Measurements from ENCODE around the gene ERBB4.
"Not testable (repeated sequence)": the region's sequence is repeated elsewhere in the genome, so short reads cannot be mapped to it uniquely, and the experiment has no call there.

ERBB4 gene

DNA sequence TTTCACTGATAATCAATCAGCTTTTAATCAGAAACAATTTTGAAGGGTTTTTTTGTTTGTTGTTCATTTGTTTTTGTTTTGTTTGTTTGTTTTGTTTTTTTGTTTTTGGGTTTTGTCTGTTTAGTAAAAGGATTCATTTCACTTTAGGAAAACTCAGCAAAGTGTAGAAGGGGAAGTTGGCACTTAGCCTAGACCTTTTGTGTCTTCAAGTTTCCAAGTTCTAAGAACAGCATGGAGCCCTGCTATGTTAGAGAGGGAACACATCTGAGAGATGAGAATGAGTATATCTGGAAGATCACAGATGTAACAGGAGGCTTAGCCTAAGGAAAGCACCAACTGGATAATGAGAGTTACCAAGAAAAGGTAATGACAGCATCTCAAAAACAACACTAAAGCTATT lies 501.5 kb downstream of the ERBB4 start:
- FAIRE-seq: no peak

DNA sequence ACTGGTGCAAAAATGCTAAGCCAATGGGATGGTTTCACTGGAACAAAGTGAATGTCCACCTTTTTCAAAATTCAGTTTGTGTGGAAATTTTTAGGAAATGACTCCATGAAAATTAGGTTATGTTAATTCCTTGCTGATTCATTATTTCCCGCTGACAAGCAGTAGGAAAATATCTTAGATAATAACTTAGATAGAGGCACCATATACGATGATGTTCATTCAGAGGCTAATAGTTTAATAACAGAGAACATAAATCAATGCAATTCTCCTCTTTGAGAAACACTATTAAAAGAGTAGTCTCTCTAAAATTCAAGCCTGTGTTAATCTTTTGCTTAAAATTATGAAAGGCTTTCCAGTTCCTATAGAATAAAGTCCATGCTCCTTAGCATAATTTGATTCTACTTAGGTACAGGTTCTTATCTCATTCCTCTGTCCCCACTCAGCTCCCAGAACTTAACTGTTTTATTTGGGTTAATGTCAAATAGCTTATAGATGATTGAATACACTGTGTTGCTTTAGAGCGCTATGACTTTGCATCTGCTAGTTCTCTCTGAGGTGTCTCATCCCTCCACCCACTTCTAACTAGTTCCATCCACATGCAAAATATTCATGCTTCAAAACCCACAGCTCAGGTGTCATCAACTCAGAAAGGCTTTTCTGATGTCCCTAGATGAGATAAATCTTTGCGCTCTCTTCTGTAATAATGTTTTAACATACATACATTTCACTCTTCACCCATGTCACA lies 503.6 kb downstream of the ERBB4 start:
- no peak for FAIRE-seq

DNA sequence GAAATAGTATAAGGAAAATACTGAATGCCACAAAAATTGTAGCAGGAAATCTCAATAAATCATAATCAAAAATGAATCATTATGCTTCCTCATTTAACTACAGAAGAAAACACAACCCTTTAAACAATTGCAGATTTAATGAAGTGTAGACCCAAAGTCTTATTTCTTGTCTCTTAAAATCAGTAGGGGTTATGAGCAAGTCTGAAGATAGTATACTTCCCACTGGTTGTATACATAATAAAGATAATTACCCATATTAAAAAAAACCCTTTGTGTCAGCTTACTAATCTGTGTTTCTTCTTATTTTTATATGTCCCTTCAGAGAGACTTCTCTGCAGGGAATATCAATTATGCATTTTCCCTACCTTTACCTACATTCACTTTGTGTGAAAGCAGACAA lies 504.7 kb downstream of the ERBB4 start:
- FAIRE-seq: no peak

DNA sequence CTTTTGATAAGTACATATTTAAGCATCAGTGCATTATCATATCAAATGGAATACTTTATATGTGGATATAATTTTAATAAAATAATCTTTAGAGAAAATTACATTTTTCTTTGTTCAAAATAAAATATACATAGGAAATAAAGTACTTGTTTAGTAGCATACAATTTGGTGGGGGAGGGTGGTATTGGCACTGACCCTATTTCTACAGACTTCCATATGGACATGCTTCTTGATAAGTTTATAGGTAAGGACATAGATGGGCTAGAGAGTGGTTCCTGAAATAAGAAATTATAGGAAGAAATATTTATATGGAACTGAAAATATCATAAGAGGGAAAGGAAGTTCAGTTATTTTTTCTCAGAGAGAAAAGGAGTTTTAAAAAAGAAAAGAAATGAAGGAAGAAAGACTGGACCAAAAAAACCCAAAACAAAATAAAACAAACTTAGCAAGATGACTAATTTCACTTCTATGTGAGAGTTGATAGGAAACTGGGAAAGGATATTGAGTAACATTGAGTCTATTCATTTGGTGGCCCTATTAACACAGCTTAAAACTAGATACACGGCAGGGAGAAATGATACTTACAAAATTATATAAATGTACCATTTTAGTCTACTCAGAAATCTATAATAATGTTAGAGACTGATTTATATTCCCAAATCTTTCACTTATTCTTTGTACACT lies 505.9 kb downstream of the ERBB4 start:
- FAIRE-seq: no peak

DNA sequence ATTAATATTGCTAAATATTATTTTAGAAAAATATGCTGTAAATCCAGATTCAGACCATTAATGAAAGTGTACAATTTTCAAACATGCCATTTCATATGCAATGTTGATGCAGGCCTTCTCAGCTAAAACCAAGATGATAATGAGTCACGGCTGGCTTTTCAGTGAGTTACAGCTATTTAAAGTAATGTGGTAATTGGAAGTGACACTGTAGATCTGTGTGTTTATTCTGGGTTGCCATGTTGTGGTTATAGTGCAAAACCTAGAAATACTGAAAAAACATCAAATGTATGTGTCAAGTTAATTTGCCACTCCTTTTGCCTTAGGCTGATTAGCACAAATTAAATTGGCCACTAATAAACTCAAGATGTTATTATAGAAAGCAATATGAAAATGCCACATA lies 506.6 kb downstream of the ERBB4 start:
- FAIRE-seq: no peak

DNA sequence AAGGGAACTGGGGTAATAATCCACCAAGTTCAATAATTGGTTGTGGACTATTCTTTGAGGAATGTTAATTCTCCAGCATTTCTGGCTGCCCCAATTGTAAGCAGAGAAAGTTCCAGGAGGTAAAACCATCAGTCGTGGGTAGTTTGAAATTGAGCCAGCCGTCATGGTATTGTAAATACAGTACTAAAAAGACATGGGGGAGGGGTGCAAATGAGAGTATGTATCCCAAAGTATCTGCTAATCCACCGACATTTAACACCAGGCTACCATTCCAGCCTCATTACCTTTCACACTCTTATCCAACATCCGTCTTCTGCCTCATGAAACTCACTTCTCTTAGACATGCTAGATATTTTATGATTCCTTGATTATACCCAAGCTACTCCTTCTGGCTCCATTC lies 507.9 kb downstream of the ERBB4 start:
- no peak for FAIRE-seq

DNA sequence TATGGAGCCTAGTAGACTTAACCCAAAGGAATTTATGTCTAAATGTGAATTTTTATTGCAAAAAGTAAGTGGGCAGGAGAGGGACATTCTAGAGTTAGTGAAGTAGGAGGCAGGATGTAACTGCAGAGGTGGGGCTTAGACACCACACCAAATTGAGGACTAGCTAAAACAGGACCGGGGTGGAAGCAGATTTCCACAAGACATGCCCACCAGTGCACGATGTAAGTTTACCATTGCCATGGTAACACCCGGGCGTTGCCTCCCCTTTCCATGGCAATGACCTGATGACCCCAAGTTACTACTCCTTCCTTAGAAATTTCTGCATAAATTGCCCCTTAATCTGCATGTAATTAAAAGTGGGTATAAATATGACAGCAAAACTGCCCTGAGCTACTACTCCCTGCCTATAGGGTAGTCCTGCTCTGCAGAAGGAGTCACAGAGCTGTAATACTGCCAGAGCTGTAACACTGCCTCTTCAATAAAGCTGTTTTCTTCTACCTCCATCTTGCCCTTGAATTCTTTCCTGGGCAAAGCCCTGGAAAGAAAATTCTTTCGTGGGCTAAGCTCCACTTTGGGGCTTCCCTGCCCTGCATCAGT lies 509.7 kb downstream of the ERBB4 start:
- FAIRE-seq: no peak

DNA sequence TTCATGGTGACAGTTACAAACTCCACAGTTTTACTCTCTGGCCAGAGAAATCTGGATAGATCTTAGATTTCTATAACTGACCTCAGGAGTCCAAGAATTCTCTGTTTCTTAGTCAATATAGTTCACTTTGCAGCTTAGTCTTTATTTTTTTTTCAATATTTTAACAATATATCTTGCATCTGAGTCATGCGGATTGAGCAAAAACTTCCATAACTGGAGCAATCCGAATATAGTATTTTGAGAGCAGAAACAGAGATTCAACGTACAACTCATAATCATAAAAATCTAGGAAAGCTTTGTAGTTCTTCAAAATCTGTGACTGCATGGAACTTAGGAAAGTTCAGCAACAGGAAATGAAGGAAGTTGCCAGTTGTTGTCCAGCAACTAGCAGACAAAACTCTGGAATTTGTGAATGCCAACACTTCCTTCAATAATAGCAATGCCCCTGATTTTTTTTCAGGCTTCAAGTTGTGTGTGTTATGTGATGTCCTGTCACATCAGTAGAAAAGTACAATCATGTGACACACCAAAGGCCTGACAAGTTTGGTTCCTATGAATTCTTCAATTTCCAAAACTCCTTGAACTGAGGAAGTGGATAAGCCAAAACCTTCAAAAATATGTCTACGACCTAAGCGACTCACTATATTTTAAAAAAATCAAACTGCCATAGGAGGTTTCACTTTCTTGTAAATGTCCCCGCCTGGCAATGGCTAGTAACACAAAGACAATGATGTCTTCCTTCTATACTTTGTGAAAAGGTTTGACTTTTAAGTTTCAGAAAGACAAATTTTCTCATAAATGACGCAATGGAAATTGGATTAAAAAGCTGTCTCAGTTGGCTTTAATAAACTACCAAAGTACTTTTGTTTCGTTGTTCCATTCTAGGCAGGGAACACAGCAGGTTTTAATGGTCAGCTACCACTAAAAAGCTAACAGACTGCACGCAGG lies 510.6 kb downstream of the ERBB4 start:
- FAIRE-seq: no peak

DNA sequence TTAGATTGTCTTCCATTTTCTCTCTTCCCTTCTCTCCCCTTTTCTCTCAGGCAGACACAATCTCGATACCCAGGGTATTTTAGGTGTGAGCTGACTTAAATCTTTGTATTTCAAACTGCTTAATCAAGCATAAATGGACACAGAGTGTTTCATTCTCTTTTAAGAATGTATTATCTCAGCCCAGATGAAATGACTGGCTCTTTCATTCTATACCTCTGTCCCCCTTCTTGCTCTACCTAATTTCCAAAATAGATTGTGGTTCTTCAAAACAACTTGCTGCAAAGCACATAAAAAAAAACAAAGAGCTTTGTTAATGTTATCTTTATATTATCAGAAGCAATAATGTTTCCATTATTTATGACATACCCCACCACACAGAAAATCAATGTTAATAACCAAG lies 514.6 kb downstream of the ERBB4 start:
- no peak for FAIRE-seq

DNA sequence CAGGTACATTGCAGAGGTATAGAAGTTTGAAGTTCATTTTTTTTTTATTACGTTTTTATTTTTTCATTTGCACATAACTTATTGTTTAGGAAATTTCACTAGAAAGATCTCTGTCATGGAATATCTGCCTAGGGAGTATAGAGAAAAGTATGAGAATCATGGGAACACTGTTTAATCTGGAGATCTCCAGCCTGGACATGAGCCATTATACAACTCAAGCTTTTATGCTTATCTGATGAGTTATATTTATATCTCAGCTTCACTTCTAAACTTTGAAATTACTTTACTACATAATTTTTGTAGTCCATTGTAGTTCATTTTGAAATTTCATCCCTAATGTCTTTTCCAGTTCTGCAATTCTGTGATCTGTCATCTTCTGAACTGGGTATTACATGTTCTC lies 515.6 kb downstream of the ERBB4 start:
- FAIRE-seq: no peak

DNA sequence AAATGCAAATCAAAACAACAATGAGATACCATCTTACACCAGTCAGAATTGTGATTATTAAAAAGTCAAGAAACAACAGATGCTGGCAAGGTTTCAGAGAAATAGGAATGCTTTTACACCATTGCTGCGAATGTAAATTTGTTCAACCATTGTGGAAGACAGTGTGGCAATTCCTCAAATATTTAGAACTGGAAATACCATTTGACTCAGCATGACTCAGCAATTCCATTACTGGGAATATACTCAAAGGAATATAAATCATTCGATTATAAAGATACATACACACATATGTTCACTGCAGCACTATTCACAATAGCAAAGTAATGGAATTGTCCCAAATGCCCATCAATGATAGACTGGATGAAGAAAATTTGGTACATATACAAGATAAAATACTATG lies 516.7 kb downstream of the ERBB4 start:
- no peak for FAIRE-seq

DNA sequence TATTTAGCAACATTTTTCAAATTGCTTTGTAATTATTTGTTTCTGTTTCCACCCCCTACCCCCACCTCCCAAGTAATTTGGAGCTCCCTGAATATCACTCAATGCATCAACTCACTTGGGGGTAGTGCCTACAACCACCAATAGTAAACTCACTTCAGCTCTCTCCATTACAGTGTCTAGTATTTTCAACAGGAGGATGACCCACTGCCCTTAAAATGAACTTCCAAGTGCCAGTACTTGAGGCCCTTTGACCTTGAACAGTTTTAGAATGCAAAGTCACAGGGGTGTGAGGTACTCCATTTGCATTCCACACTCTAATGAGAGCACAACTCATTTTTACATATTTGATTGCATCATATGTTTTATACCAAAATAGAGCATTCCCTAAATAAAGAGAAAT lies 523.0 kb downstream of the ERBB4 start:
- FAIRE-seq: no peak

DNA sequence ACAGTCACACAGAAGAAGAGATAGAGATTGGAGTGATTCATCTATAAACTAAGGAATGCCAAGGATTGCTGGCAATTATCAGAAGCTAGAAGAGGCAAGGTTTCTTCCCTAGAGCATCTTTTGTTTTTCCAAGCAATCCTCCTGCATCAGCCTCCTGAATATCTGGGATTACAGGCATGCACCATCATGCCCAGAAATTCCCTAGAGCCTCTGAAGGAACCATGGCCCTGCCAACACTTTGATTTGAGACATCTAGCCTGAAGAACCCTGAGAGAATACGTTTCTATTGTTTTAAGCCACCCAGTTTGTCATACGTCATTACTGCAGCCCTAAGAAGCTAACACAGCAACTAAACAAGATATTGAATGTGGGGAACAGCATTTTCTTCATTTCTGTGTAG lies 525.0 kb downstream of the ERBB4 start:
- FAIRE-seq: no peak

DNA sequence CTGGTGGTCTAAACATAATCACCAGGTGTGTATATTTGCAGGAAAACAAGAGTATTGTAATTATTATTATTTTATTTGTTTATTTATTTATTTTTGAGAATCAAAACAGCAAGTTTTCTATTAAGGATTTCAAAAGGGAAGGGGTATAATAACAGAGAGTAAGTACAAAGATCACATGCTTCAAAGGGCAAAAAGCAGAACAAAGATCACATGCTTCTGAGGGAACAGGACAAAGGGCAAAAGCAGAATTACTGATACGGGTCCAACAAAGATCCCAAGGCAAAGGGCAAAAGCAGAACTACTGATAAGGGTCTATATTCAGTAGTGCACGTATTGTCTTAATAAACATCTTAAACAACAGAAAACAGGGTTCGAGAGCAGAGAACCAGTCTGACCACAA lies 528.3 kb downstream of the ERBB4 start:
- not testable (repeated sequence) for FAIRE-seq

DNA sequence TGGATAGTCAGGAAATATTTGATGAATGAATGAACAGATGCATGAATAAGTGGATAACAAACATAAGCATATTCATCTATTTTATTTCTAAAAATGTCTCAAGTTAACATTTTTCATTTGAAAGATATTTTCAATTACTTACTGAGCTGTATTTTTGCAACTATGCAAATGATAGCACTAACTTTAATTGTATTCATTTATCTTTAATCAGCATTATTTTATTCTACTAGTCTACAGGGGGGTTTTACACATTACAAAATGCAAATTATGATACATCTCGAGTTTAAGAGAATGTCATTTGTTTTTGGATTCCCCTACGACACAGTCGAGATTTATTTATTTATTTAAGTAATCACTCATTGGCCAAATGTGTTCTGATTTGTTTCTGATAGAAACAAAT lies 530.6 kb downstream of the ERBB4 start:
- no peak for FAIRE-seq

DNA sequence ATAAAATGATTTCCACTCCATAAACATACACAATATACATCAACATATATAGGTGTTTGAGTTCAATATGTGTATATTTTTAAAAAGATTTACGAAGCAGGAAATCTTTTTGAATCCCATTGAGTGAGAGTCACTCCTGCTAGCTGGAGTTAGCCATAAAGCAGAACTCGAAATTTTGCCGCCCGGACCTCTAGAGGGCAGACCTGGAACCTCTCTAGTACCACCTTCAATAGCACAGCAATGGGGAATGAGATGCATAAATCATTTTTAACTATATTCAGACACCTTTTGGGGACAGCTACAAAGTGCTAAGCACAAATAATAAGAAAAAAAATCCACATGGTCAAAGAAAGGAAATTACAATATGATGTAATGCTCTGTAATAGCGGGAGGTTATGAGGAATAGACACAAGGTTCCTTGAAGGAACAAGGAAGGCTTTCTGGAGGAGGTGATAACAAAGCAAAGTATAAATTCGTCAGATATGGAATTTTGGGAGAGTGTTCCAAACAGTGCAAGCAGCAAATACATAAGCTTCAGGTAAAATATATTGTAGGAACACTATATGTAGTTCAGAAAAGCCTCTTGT lies 533.4 kb downstream of the ERBB4 start:
- FAIRE-seq: no peak

DNA sequence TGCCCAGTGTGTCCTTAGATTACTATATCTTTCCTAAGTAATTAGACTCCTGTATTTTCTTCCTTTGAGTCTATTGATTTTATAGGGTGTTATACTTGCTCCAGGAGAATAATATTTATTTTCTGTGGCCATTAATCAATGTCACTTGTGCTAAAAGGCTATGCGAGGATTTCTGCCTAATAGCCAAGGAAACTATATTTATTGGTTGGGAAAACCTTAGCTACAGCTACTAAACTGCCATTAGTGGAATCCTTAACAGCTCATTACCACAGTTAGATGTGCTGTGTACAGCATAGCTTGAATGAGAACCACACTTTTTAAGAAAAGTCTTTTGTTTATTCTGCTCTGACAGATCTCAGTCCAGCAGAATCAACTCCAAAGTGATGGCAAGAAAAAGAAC lies 537.3 kb downstream of the ERBB4 start:
- FAIRE-seq: no peak

DNA sequence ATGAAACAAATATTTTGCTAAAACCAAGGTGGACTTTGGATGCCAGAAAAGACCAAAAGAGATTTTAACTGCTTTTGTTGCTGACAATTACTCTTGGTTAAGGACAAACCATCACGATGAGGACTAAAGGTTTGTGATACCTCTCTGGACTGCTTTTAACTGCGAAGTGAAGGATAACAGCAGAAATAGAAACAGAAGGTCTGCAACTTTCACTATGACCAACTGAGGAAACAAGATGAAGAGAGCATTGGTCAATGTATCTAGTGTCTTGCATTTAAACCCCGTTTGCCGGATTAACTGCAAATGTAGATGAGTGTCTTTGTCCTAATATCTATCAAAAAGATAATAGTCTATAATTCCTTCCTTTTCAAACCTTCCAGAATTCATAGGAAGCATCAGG lies 541.7 kb downstream of the ERBB4 start:
- no peak for FAIRE-seq

DNA sequence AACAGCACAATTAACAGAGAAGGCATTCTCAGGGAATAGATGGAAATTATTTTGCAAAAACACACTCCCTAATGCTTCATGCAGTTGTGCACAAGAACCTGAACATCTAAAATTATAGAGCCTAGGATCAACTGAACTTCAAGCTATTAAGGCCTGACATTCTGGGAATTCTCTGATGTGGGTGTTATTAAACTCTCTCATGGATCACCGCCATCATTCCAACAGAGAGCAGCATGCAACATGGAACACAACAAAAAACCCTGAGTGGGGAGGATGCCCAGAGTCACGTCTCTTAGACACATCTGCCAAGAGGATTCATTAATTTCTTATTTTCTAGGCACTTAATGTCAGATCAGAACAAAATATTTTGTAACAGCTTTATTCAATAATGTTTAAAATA lies 543.8 kb downstream of the ERBB4 start:
- FAIRE-seq: no peak

DNA sequence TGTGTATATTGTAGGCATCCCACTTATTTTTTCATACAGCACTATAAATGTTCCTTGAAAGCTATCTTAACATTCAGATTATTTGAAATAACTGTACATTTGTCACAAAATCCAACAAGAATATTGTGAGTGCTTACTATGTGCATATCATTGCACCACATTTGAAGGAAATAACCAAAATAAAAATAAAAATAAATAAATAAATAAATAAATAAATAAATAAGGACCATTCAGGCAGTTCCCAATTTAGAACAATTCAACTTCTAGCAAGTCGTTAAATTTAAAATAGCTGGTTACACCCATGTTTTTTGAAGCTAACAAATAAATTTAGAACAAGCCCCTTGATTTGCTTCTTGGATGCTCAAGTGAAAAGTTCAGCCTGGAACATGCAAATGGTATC lies 548.3 kb downstream of the ERBB4 start:
- no peak for FAIRE-seq

DNA sequence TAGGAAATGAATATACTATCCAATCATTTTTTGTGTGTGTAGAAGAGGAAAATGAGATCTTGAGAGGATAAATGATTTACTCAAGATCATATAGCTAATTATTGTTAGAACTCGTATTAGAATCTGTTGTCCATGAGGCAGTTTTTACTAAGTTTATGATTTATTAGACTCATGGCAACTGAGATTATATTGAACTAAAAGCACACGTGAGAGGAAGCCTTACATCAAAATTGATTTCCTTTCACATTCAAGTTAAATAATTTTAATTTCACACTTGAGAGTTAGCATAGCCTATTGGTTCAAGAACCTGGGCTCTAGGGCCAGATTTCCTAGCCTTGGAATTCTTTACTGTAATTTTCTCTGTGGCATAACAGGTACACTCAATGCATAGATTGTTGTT lies 552.3 kb downstream of the ERBB4 start:
- no peak for FAIRE-seq

DNA sequence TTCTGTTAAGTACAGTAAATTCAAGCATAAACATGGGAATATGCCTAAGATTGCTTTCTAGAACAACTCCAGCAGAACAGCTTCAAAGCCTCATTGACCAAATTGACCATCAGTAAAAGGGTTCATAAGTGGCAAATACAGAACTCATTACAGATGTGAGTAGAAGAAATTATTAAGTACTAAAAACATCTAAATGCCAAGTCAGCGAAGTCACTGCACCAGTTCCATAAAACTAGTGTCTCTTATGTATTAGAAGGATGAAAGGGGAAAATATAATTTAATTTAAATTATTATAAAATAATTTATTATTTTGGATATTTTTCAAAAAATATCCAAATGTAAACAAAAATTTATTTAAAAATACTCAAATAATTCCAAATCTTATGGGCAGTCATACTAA lies 553.2 kb downstream of the ERBB4 start:
- no peak for FAIRE-seq

DNA sequence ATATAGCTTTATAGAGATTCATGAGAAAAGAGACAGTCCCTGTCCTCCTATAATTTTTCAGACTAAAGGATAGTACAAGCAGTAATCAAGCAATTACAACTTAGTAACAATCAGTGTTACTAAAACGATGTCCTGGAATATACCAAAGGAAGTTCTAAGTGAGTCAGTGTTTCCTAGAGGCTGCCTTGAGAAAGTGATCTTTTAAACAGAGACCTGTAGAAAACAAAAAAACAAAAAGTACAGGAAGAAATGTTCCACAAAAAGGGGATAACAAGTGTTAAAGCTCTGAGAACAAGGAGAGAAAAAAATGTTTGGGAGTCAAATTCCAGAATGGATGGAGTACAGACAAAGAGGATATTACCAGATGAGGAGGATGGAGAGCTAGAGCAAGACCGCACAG lies 556.4 kb downstream of the ERBB4 start:
- FAIRE-seq: no peak
